ENCODE measurements around the gene SH3BGR. TPM values are rescaled to one million over a fixed set of nuclear protein-coding genes. Genes with fewer than 3 reads are reported as not detected.

SH3BGR gene
- total and polyA plus RNA-seq, 2 of the 8 experiments (the other 6 are each of a cell fraction or from before 2014, with no cell fraction given), result 2.1 to 5.9 TPM

- no peak for TF ChIP-seq CHD7 (IDR thresholded peaks at IDR 0.05; ENCODE audit: insufficient replicate concordance, low read length)
- no peak for TF ChIP-seq NANOG (IDR thresholded peaks at IDR 0.05; ENCODE audit: insufficient read depth, low read depth, low read length, poor library complexity, severe bottlenecking)
- no peak for TF ChIP-seq CEBPB (IDR thresholded peaks at IDR 0.05; ENCODE audit: low read depth, low read length)
- no peak for TF ChIP-seq TAF7 (optimal IDR thresholded peaks at IDR 0.05; ENCODE audit: borderline replicate concordance, low read depth, low read length)
- TF ChIP-seq CTBP2 (IDR thresholded peaks at IDR 0.05; ENCODE audit: borderline replicate concordance, insufficient read depth, insufficient read length, low read length), result no peak
- no peak for TF ChIP-seq EP300 (IDR thresholded peaks at IDR 0.05; ENCODE audit: borderline replicate concordance in 1 of 2, low read depth in 2 of 2, low read length in 2 of 2)
- no peak for TF ChIP-seq TAF1 (IDR thresholded peaks at IDR 0.05; ENCODE audit: low read depth, low read length)
- no peak for TF ChIP-seq HDAC6 (IDR thresholded peaks at IDR 0.05; ENCODE audit: low read depth, low read length)
These were observed 1.9 kb downstream of the SH3BGR start (continued) for GRCh38 chr21:39453571-39454179.
